ENCODE data around the gene XRN1.

- TF ChIP-seq, protein P1, sequence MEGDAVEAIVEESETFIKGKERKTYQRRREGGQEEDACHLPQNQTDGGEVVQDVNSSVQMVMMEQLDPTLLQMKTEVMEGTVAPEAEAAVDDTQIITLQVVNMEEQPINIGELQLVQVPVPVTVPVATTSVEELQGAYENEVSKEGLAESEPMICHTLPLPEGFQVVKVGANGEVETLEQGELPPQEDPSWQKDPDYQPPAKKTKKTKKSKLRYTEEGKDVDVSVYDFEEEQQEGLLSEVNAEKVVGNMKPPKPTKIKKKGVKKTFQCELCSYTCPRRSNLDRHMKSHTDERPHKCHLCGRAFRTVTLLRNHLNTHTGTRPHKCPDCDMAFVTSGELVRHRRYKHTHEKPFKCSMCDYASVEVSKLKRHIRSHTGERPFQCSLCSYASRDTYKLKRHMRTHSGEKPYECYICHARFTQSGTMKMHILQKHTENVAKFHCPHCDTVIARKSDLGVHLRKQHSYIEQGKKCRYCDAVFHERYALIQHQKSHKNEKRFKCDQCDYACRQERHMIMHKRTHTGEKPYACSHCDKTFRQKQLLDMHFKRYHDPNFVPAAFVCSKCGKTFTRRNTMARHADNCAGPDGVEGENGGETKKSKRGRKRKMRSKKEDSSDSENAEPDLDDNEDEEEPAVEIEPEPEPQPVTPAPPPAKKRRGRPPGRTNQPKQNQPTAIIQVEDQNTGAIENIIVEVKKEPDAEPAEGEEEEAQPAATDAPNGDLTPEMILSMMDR (conservative IDR thresholded peaks at IDR 0.05; ENCODE audit: low read length), result no peak
- TF ChIP-seq EZH2phosphoT487 (IDR thresholded peaks at IDR 0.05; ENCODE audit: borderline replicate concordance), result no peak
Observed at GRCh38 chr3:142459096-142459495, 11.3 kb upstream of the XRN1 start.

Measured in Loucy (cell line).